CD4-positive, alpha-beta T cell (primary cell): ENCODE data around the gene PPP1R13B. TPM values are rescaled to one million over a fixed set of nuclear protein-coding genes. Genes with fewer than 3 reads are reported as not detected.

Source experiments
- ATAC-seq: fragments of 200-7000 bp; cut with Tn5 transposase; one replicate; pipeline ENCODE4 v1.10.0; 2022; ENCODE audit warnings: mild to moderate bottlenecking; ENCODE audit not compliant: poor library complexity
- CTCF ChIA-PET: fragments of 350-600 bp; sonication (Branson Sonifier 250); formaldehyde crosslinking; loops from one replicate; lab custom pipeline; 2021; ENCODE audit warnings: antibody characterized with exemption, inconsistent platforms; lab: Charles Lee
- POLR2A ChIA-PET: fragments of 350-600 bp; sonication (Branson Sonifier 250); formaldehyde crosslinking; loops from one replicate; lab custom pipeline; 2021; ENCODE audit warnings: antibody characterized with exemption, inconsistent platforms; lab: Charles Lee
- DNase-seq, 14 experiments: peaks; one replicate each; pipeline ENCODE4 v3.0.0-alpha.2; 2013 to 2020; ENCODE audit warnings: mixed read lengths in 2 of 14
- H3K27ac ChIP-seq, 2 donors: one replicate each; pipeline versions ENCODE4 v1.5.1 to v1.7.0; 2013; ENCODE audit warnings: low read length in 2 of 2, low read depth in 1 of 2, mild to moderate bottlenecking in 1 of 2
- H3K27me3 ChIP-seq, 2 experiments: 1 replicate in 1 of 2; 2 replicates in 1 of 2; pipeline versions ENCODE4 v1.6.1 to v1.7.0; 2013; ENCODE audit warnings: low read length in 2 of 2, control low read depth in 1 of 2, mild to moderate bottlenecking in 1 of 2, moderate library complexity in 1 of 2; ENCODE audit not compliant: insufficient read depth in 2 of 2, control insufficient read depth in 1 of 2
- H3K36me3 ChIP-seq: one replicate; pipeline ENCODE4 v1.6.1; 2013; ENCODE audit warnings: low read length, control low read depth; ENCODE audit not compliant: insufficient read depth
- H3K4me1 ChIP-seq: one replicate; pipeline ENCODE4 v1.6.1; 2013; ENCODE audit warnings: low read length, control low read depth; ENCODE audit not compliant: insufficient read depth
- H3K4me3 ChIP-seq: one replicate; pipeline ENCODE4 v1.5.1; 2013; ENCODE audit warnings: mild to moderate bottlenecking, low read length, moderate library complexity
- H3K9me3 ChIP-seq, 2 experiments: 1 replicate in 1 of 2; 2 replicates in 1 of 2; pipeline versions ENCODE4 v1.6.1 to v1.7.0; 2013; ENCODE audit warnings: low read length in 2 of 2, mild to moderate bottlenecking in 2 of 2, control low read depth in 1 of 2, moderate library complexity in 1 of 2; ENCODE audit not compliant: control insufficient read depth in 1 of 2, insufficient read depth in 1 of 2
- H3K27ac Mint-ChIP-seq: one replicate; pipeline ENCODE4 v1.8.0; 2020; ENCODE audit warnings: mixed read lengths
- H3K27me3 Mint-ChIP-seq: one replicate; pipeline ENCODE4 v1.8.0; 2021; ENCODE audit warnings: mixed read lengths
- H3K36me3 Mint-ChIP-seq: one replicate; pipeline ENCODE4 v1.8.0; 2021; ENCODE audit warnings: low read depth, mixed read lengths
- H3K4me1 Mint-ChIP-seq: one replicate; pipeline ENCODE4 v1.8.0; 2021; ENCODE audit warnings: low read depth, mixed read lengths
- H3K4me3 Mint-ChIP-seq: one replicate; pipeline ENCODE4 v1.8.0; 2020; ENCODE audit warnings: mild to moderate bottlenecking, mixed read lengths
- H3K9me3 Mint-ChIP-seq: one replicate; pipeline ENCODE4 v1.8.0; 2020; ENCODE audit warnings: mixed read lengths
- intact Hi-C, 2 experiments: fragments of 100-400 bp; cut with DNase I in 1 of 2; cut with micrococcal nuclease in 1 of 2; formaldehyde crosslinking; loops; one replicate each; pipeline versions ENCODE4 v1.15.1 to v1.9.0; 2023 to 2025; cut with DNase I, micrococcal nuclease
- total RNA-seq, 174 experiments: library from RNA in 2 of 174; stranded (reverse) in 2 of 174; gene quantifications; one replicate each; pipeline ENCODE4 v1.2.3 and lab custom pipeline; 2021 to 2026
- TF ChIP-seq, protein P1 (sequence below): fragments of 200-600 bp; IDR thresholded peaks from one replicate; pipeline ENCODE4 v1.8.0; 2022; ENCODE audit warnings: antibody characterized with exemption, mild to moderate bottlenecking

PPP1R13B gene
- total RNA-seq, 2 experiments from 2014 or later = 14.3 to 14.4 TPM

DNA sequence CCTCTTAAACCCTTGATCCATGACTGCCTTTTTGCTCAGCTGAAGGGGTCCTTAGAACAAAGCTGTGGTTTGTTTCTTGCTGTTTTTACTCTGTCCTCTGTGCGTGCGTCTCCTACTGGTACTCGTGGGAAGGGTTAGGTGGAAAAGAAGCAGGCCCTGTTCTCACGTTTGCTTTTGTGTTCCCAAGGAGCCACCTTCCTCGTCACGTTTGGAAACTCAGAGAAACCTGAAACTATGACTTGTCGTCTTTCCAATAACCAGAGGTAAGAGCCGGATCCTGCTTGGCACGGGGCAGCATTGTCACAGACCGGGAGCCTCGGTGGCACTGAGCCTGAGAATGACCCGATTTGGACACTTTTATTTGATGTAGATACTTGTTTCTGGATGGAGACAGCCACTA is 118.7 kb downstream of the PPP1R13B start:
- no peaks in the 10 kb centered on the region for H3K9me3 Mint-ChIP-seq
- H3K4me1 Mint-ChIP-seq = no peaks in the 10 kb centered on the region
- no peak overlapping the region for H3K27ac Mint-ChIP-seq
- Histone ChIP-seq H3K9me3 (no peaks in the 10 kb centered on the region), H3K4me1 (no peaks in the 10 kb centered on the region), H3K36me3 (peaks cover 32% of the 10 kb centered on the region), H3K4me3 (no peak overlapping the region), H3K27me3 (no peaks in the 10 kb centered on the region), H3K27ac (no peak overlapping the region)
- TF ChIP-seq, protein P1, sequence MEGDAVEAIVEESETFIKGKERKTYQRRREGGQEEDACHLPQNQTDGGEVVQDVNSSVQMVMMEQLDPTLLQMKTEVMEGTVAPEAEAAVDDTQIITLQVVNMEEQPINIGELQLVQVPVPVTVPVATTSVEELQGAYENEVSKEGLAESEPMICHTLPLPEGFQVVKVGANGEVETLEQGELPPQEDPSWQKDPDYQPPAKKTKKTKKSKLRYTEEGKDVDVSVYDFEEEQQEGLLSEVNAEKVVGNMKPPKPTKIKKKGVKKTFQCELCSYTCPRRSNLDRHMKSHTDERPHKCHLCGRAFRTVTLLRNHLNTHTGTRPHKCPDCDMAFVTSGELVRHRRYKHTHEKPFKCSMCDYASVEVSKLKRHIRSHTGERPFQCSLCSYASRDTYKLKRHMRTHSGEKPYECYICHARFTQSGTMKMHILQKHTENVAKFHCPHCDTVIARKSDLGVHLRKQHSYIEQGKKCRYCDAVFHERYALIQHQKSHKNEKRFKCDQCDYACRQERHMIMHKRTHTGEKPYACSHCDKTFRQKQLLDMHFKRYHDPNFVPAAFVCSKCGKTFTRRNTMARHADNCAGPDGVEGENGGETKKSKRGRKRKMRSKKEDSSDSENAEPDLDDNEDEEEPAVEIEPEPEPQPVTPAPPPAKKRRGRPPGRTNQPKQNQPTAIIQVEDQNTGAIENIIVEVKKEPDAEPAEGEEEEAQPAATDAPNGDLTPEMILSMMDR = no peak
- intact Hi-C loops = no loop called here
- no peaks in the 10 kb centered on the region for H3K27me3 Mint-ChIP-seq
- H3K4me3 Mint-ChIP-seq = no peak overlapping the region
- ATAC-seq (no peak), DNase-seq (no peak)
- CTCF ChIA-PET = no interaction called here
- peaks cover 27% of the 10 kb centered on the region for H3K36me3 Mint-ChIP-seq
- POLR2A ChIA-PET = no interaction called here

DNA sequence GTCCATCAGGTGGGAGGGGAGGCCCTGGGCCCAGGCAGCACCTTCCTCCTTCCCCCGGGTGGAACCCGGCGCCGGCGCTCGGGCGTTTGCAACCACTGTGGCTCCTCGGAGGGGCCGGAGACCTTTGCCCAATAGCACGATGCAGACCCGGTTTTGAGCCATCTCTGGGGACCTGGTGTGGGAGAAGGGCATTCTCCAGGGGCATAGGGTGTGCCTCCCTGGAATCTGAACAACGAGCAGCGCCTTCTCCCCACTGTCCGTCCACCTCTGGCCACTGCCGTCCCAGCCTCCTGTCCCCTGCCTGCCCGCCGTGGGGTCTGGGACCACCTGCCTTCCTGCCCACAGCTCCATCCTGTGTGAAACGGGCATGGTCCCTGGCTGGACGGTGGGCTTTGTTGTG is 119.2 kb downstream of the PPP1R13B start:
- H3K27me3 ChIP-seq = no peaks in the 10 kb centered on the region
- no peak overlapping the region for H3K27ac ChIP-seq
- peaks cover 27% of the 10 kb centered on the region for H3K36me3 ChIP-seq
- TF ChIP-seq, protein P1 = no peak
- ATAC-seq = no peak
- DNase-seq = no peak
- POLR2A ChIA-PET = no interaction called here
- Mint-ChIP-seq H3K9me3 (no peaks in the 10 kb centered on the region), H3K4me3 (no peak overlapping the region), H3K27ac (no peak overlapping the region), H3K27me3 (no peaks in the 10 kb centered on the region), H3K4me1 (no peaks in the 10 kb centered on the region), H3K36me3 (peaks cover 21% of the 10 kb centered on the region)
- no peak overlapping the region for H3K4me3 ChIP-seq
- intact Hi-C loops = no loop called here
- CTCF ChIA-PET = no interaction called here
- no peaks in the 10 kb centered on the region for H3K9me3 ChIP-seq
- no peaks in the 10 kb centered on the region for H3K4me1 ChIP-seq

DNA sequence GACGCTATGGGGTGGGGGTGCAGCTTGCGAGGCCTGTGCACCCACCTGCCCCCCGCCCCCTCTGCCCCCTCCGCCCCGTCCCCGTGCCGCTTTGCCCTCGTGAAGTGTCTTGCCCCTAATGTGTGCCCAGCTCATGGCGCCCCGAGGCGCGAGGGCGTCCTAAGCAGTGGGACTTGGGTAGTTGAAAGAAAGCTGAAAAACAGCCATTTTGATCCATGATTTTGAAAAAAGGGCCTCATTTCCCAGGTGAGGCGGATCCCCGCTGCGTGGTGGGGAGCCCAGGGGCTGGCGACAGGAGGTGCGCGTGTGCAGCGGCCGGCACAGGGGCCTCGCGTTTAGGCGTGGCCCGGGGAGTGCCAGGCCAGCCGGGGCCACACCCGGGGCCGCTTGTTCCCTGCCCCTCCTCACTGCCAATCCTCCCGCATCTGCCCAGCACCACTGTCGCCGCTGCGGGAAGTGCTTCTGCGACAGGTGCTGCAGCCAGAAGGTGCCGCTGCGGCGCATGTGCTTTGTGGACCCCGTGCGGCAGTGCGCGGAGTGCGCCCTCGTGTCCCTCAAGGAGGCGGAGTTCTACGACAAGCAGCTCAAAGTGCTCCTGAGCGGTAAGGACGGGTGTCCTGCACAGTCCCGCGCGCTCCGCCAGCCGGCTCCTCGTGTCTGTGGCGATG is 119.9 kb downstream of the PPP1R13B start:
- TF ChIP-seq, protein P1 = no peak
- DNase-seq (no peak), ATAC-seq (no peak)
- intact Hi-C loops = no loop called here
- Histone ChIP-seq H3K36me3 (peaks cover 25% of the 10 kb centered on the region), H3K9me3 (no peaks in the 10 kb centered on the region), H3K4me3 (no peak overlapping the region), H3K27ac (no peak overlapping the region), H3K4me1 (no peaks in the 10 kb centered on the region), H3K27me3 (no peaks in the 10 kb centered on the region)
- no peak overlapping the region for H3K27ac Mint-ChIP-seq
- no peak overlapping the region for H3K4me3 Mint-ChIP-seq
- H3K36me3 Mint-ChIP-seq = peaks cover 17% of the 10 kb centered on the region
- H3K9me3 Mint-ChIP-seq = no peaks in the 10 kb centered on the region
- POLR2A ChIA-PET = no interaction called here
- CTCF ChIA-PET = no interaction called here
- H3K4me1 Mint-ChIP-seq = no peaks in the 10 kb centered on the region
- no peaks in the 10 kb centered on the region for H3K27me3 Mint-ChIP-seq
